Muscle of arm (tissue), 14 donors: ENCODE data around the gene ZNF525. TPM values are rescaled to one million over a fixed set of nuclear protein-coding genes. Genes with fewer than 3 reads are reported as not detected.
"Not testable (repeated sequence)": the region's sequence is repeated elsewhere in the genome, so short reads cannot be mapped to it uniquely, and the experiment has no call there.

Source experiments
- DNase-seq: peaks from one replicate; pipeline ENCODE4 v3.0.0-alpha.2; 2013
- long read RNA-seq, 11 donors: transcript quantifications; one replicate each; lab custom pipeline, GENCODE V29; 2026
- polyA plus RNA-seq, 12 donors: library from polyadenylated mRNA; unstranded; fragments of 120-200 nt; gene quantifications; one replicate each; pipeline ENCODE4 v1.2.1, GENCODE V29; 2013; ENCODE audit not compliant: insufficient read length in 12 of 12

ZNF525 gene
- 10 to 100 TPM in 1 of 12 donors, 1 to 10 TPM in 10, not detected in 1; 4.0 to 12.1 (median 5.9) TPM for polyA plus RNA-seq
- long read RNA-seq, donor 1, partial matches to known transcripts = 0 of 1 reads
- long read RNA-seq, donor 1, other reads (novel, unspliced or antisense) = 0 of 1 reads
- long read RNA-seq, donor 2, partial matches to known transcripts = 0 of 1 reads
- long read RNA-seq, donor 2, other reads (novel, unspliced or antisense) = 0 of 1 reads
- long read RNA-seq, donor 3, partial matches to known transcripts = 6 of 7 reads
- long read RNA-seq, donor 3, other reads (novel, unspliced or antisense) = 0 of 7 reads
- long read RNA-seq, donor 4, partial matches to known transcripts = 0 of 1 reads
- long read RNA-seq, donor 4, other reads (novel, unspliced or antisense) = 0 of 1 reads
- long read RNA-seq, donor 5 = 0 reads
- long read RNA-seq, donor 6 = 0 reads
- long read RNA-seq, donor 7 = 0 reads
- long read RNA-seq, donor 8 = 0 reads
- long read RNA-seq, donor 9 = 0 reads
- long read RNA-seq, donor 10, partial matches to known transcripts = 0 of 1 reads
- long read RNA-seq, donor 10, other reads (novel, unspliced or antisense) = 0 of 1 reads
- long read RNA-seq, donor 11, partial matches to known transcripts = 13 of 13 reads
- long read RNA-seq, donor 11, other reads (novel, unspliced or antisense) = 0 of 13 reads

DNA sequence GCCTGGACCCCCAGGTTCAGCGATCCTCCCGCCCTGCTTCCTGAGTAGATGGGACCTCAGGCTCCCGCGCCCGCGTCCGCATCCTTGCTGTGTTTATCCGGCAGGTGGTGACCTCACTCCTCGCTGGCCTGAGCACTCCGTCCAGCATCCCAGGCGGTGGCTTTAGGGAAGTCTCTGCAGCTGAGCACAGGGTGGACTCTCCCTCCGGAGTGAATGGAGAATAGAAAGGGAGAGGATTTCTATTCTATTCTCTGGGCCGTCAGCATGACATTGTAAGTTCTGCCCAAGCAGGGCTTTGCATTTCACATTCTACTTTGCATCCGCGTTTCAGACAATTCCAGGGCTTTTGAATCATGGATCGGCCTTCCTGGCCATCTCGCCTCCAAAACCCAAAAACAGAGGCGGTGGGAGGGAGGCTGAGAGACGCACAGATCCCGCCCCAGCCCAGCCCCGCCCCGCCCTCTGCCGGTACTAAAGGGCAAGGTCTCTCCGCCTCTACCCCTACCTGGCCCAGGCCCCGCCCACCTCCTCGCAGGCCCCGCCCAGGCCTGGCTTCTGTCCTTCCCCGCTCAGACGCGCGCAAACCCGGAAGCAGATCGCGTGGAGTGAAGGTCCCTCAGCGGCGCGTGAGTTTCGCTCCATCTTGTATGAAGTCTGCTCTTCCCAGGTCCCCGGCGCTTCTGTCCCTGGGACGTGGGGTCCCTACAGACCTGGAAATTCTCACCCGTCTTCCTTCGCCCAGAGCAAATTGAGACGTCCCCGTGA, at the start of gene ZNF525:
Gene ZNF525 (plus strand): TSS at position 572 of the 765 bp plus-strand sequence. CDS start 6,577 bp downstream, outside the sequence.
- DNase-seq = peak; percentile 86

- DNase-seq = peak; percentile 46
Measured at GRCh38 chr19:53328967-53329366, 36.5 kb upstream of the ZNF525 start.

- no peak for DNase-seq
Measured at GRCh38 chr19:53332484-53332883, 33.0 kb upstream of the ZNF525 start.

DNA sequence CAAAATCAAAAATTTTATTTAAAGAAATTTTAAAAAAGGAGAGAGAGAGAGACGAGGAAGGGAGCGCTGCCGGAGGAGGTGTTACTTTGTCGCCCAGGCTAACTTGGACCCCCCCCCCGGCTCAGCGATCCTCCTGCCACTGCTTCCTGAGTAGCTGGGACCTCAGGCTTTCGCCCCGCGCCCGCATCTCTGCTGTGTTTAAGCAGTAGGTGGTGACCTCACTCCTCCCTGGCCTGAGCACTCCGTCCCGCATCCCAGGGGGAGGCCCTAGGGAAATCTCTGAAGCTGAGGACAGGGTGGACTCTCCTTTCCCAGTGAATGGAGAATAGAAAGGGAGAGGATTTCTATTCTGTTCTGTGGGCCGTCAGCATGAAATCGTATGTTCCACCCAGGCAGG, 32.4 kb upstream of the ZNF525 start:
- peak; percentile 48 for DNase-seq

- peak; percentile 94 for DNase-seq
Measured at GRCh38 chr19:53333463-53334449, 31.7 kb upstream of the ZNF525 start, which contains the start of gene ZNF845. Gene ZNF845 (plus strand): TSS chr19:53333749. CDS start chr19:53341308, 7,559 bp downstream.

DNA sequence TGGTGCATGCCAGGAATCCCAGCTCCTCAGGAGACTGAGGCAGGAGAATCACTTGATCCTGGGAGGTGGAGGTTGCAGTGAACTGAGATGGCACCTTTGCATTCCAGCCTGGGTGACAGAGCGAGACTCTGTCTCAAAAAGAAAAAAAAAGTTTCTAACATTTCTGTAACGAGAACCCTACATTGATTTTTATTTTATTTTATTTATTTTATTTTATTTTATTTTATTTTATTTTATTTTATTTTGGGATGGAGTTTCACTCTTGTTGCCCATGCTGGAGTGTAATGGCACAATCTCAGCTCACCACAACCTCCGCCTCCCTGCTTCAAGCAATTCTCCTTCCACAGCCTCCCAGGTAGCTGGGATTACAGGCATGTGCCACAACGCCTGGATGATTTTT, 21.1 kb upstream of the ZNF525 start:
- DNase-seq = not testable (repeated sequence)

GRCh38 chr19:53355739-53356138, 9.8 kb upstream of the ZNF525 start:
- DNase-seq = no peak

DNA sequence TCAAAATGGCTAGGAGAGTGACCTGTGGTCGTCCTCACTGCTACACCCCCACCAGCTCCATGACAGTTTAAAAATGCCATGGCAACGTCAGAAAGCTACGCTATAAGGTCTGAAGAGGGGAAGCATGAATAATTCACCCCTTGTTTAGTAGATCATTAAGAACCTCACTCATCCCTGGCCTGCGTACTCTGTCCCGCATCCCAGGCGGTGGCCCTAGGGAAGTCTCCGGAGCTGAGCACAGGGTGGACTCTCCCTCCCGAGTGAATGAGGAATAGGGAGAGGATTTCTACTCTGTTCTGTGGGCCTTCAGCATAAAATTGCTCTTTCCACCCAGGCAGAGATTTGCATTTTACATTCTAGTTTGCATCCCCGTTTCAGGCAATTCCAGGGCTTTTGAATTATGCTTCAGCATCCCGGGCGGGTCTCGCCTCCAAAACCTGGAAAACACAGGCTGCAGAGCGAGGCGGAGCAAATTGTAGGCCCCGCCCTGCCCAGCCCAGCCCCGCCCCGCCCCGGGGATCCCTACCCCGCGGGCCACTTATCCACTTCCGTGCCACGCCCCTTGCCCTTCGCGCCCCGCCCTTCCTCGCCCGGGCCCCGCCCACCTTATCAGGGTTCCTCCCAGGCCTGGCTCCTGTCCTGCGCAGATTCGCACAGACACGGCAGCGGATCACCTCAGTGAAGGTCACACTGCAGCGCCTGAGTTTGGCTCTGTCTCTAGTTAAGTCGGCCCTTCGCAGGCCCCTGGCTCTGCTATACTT, 7.5 kb upstream of the ZNF525 start:
- no peak for DNase-seq

- not testable (repeated sequence) for DNase-seq
Measured at GRCh38 chr19:53360056-53360455, 5.4 kb upstream of the ZNF525 start.

GRCh38 chr19:53365899-53366493, 491 bp downstream of the ZNF525 start:
- no peak for DNase-seq

GRCh38 chr19:53372196-53372595, 6.7 kb downstream of the ZNF525 start:
- DNase-seq = no peak

DNA sequence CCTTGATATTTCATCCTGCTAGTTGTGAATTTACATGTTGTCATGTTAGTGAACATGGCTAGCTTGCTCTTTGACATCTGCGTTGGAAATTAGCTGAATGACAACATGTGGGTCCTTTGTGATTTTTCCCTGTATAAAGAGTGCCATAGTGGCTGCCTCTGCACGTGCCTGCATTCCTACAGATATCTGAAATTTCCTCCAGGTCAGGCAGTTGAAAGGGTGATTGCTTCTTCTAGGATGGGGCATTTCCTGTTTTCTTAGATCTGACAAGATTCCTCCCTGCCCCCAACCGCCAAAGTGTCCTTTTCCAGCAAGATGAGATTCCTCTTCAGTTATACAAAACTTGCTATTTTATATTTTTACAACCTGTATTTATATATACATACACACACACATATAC, 8.8 kb downstream of the ZNF525 start:
- DNase-seq = no peak

GRCh38 chr19:53374743-53375142, 9.2 kb downstream of the ZNF525 start:
- no peak for DNase-seq

- DNase-seq = no peak
Measured at GRCh38 chr19:53381376-53381775, 15.9 kb downstream of the ZNF525 start.

GRCh38 chr19:53388168-53388567, 22.7 kb downstream of the ZNF525 start:
- DNase-seq = no peak

DNA sequence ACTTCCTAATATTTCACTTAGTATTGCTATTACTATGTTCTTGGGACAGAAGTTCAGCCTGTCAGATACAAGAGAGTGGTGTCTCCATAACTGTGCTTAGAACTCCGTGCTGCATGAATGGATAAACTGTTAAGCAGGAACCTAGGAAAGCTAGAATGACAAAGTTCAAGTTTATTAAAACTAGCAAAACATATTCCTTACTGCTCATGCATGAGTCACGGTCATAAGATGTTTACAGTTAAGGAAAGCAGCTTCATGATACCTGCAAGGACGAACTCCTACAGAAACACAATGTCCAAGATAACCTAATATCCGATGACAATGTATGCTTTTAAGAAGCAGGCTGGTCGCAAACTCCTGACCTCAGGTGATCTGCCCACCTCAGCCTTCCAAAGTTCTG, 23.4 kb downstream of the ZNF525 start:
- no peak for DNase-seq

GRCh38 chr19:53389571-53389970, 24.1 kb downstream of the ZNF525 start:
- DNase-seq = peak; percentile 18

DNA sequence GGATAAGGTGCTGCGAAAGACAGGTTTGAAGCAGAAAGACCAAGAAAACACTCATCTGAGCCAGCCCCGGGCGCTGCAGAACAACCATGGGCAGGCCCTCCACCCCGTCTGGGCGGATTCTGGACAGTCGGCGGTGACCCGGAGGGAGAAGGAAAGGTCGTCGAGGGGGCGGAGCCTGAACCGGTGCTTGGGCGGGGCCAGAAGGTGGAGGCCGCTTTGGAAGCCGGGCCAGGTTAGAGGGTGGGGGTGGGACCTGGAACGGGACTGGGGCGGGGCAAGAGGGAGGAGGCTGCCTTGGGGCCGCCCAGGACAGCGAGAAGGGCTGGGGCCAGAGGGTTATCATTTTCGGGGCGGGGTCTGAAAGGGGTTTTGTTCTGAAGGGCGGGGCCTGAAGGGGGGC, 24.5 kb downstream of the ZNF525 start:
- no peak for DNase-seq

GRCh38 chr19:53394522-53394973, 29.0 kb downstream of the ZNF525 start:
- DNase-seq = peak; percentile 53
